ENCODE results near the gene ZNFX1. TPM values are rescaled to one million over a fixed set of nuclear protein-coding genes. Genes with fewer than 3 reads are reported as not detected.

The ZNFX1 gene
- total RNA-seq, 1 experiment from 2014 or later: 13.3 TPM

DNA sequence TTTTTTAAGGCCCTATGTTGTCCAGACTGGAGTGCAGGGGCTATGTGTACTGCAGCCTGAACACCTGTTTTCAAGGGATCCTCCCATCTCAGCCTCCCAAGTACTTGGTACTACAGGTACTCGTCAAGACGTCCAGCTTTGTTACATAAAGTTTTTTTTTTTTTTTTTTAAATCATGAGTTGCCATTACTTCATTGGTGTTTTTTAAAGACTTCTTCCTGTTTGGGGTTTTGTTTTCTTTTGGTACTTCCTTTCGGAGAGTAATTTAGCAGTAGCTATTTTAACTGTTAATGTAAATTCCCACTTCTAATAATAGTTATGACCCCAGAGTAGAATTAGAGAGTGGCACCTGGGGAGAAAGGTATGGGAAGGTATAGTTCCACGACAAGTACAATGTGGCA is 10.5 kb downstream of the ZNFX1 start:
- in situ Hi-C loops (cut with HindIII; ENCODE audit: low pct_unique_long_range_greater_than_20kb, low sequenced_read_pairs): no loop called here
- no peak for DNase-seq (ENCODE audit: low read depth)

- in situ Hi-C loops (cut with HindIII; ENCODE audit: low pct_unique_long_range_greater_than_20kb, low sequenced_read_pairs): no loop called here
- no peak for DNase-seq (ENCODE audit: low read depth)
Observed at GRCh38 chr20:49262444-49262843, 15.4 kb downstream of the ZNFX1 start.

DNA sequence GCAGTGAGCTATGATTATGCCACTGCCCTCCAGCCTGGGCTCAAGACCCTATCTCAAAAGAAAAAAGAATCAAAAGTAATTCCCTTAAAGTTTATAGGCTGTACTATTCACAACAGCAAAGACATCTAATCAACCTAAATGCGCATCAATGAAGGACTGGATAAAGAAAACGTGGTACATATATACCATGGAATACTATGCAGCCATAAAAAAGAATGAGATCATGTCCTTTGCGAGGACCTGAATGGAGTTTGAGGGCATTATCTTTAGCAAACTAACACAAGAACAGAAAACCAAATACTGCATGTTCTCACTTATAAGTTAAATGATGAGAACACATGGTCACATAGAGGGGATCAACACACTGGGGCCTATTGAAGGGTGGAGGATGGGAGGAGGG is 16.7 kb downstream of the ZNFX1 start:
- no peak for DNase-seq (ENCODE audit: low read depth)
- in situ Hi-C loops (cut with HindIII; ENCODE audit: low pct_unique_long_range_greater_than_20kb, low sequenced_read_pairs): no loop called here

- no peak for DNase-seq (ENCODE audit: low read depth)
- in situ Hi-C loops (cut with HindIII; ENCODE audit: low pct_unique_long_range_greater_than_20kb, low sequenced_read_pairs): no loop called here
Observed at GRCh38 chr20:49260218-49260617, 17.6 kb downstream of the ZNFX1 start.

GRCh38 chr20:49259799-49260198 is 18.1 kb downstream of the ZNFX1 start:
- in situ Hi-C loops (cut with HindIII; ENCODE audit: low pct_unique_long_range_greater_than_20kb, low sequenced_read_pairs): no loop called here
- no peak for DNase-seq (ENCODE audit: low read depth)

DNA sequence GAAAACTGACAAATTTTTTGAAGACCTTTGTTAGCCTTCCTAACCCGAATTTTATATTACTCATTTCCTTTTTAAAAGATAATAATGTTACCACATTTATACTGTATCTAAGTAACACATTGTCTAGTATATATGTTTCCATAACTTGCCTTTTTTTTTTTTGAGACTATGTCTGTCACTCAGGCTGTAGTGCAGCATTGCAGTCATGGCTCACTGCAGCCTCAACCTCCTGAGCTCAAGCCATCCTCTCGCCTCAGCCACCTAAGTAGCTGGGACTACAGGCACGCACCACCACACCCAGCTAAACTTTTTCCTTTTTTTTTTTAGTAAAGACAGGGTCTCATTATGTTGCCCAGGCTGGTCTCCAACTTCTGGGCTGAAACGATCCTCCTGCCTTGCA is 18.6 kb downstream of the ZNFX1 start:
- no peak for DNase-seq (ENCODE audit: low read depth)
- in situ Hi-C loops (cut with HindIII; ENCODE audit: low pct_unique_long_range_greater_than_20kb, low sequenced_read_pairs): no loop called here

- no peak for DNase-seq (ENCODE audit: low read depth)
- in situ Hi-C loops (cut with HindIII; ENCODE audit: low pct_unique_long_range_greater_than_20kb, low sequenced_read_pairs): no loop called here
Observed at GRCh38 chr20:49256261-49256660, 21.6 kb downstream of the ZNFX1 start.

GRCh38 chr20:49252556-49253350 is 25.1 kb downstream of the ZNFX1 start:
- in situ Hi-C loops (cut with HindIII; ENCODE audit: low pct_unique_long_range_greater_than_20kb, low sequenced_read_pairs): no loop called here

GRCh38 chr20:49248879-49249665 is 28.8 kb downstream of the ZNFX1 start:
- in situ Hi-C loops (cut with HindIII; ENCODE audit: low pct_unique_long_range_greater_than_20kb, low sequenced_read_pairs): no loop called here

More at GRCh38 chr20:49252556-49253350, 25.1 kb downstream of the ZNFX1 start:
- DNase-seq (ENCODE audit: low read depth): no peak

GRCh38 chr20:49248301-49248700 is 29.6 kb downstream of the ZNFX1 start:
- in situ Hi-C loops (cut with HindIII; ENCODE audit: low pct_unique_long_range_greater_than_20kb, low sequenced_read_pairs): no loop called here
- DNase-seq (ENCODE audit: low read depth): no peak

More at GRCh38 chr20:49248879-49249665, 28.8 kb downstream of the ZNFX1 start:
- no peak for DNase-seq (ENCODE audit: low read depth)

- in situ Hi-C loops (cut with HindIII; ENCODE audit: low pct_unique_long_range_greater_than_20kb, low sequenced_read_pairs): no loop called here
Observed at GRCh38 chr20:49247792-49248191, 30.1 kb downstream of the ZNFX1 start.

GRCh38 chr20:49247169-49247723 is 30.6 kb downstream of the ZNFX1 start:
- DNase-seq (ENCODE audit: low read depth): no peak
- in situ Hi-C loops (cut with HindIII; ENCODE audit: low pct_unique_long_range_greater_than_20kb, low sequenced_read_pairs): no loop called here

More at GRCh38 chr20:49247792-49248191, 30.1 kb downstream of the ZNFX1 start:
- DNase-seq (ENCODE audit: low read depth): no peak

- DNase-seq (ENCODE audit: low read depth): peak; percentile 50
- in situ Hi-C loops (cut with HindIII; ENCODE audit: low pct_unique_long_range_greater_than_20kb, low sequenced_read_pairs): no loop called here
Observed at GRCh38 chr20:49245921-49246740, 31.7 kb downstream of the ZNFX1 start.

DNA sequence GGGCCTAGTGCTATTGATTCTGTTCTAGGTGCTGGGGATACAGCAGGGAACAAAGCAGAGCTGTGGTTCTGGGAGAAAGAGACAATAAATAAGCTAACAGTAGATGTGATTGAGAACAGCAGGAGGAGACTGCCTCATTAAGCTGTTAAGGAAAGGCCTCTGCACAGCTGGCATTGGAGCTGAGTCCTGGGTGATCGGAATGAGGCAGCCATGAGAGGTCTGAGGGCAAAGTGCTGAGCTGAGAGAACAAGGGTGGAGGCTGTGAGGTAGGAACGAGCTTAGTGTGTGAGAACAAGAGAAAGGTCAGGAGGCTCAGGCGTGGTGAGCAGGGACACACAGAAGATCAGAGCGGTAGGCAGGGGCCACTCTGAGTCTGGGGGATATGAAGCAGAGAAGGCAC is 40.3 kb downstream of the ZNFX1 start:
- in situ Hi-C loops (cut with HindIII; ENCODE audit: low pct_unique_long_range_greater_than_20kb, low sequenced_read_pairs): no loop called here
- DNase-seq (ENCODE audit: low read depth): no peak

GRCh38 chr20:49236301-49236700 is 41.6 kb downstream of the ZNFX1 start:
- no peak for DNase-seq (ENCODE audit: low read depth)
- in situ Hi-C loops (cut with HindIII; ENCODE audit: low pct_unique_long_range_greater_than_20kb, low sequenced_read_pairs): no loop called here

DNA sequence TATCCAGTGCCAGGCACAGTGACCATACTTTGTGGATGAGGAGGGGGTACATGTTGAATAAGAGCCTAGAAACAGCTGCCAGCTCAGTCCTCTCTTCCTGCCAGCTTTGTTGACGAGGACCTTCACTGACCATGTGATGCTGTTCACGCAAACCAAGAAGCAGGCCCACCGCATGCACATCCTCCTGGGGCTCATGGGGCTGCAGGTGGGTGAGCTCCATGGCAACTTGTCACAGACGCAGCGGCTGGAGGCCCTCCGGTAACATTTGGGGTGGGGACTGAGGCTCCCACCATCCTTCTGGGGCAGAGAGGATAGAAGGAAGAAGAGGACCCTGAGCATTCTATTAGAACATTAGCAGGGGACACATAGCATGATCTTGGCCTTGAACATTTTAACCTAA is 43.0 kb downstream of the ZNFX1 start:
- in situ Hi-C loops (cut with HindIII; ENCODE audit: low pct_unique_long_range_greater_than_20kb, low sequenced_read_pairs): no loop called here
- DNase-seq (ENCODE audit: low read depth): no peak

DNA sequence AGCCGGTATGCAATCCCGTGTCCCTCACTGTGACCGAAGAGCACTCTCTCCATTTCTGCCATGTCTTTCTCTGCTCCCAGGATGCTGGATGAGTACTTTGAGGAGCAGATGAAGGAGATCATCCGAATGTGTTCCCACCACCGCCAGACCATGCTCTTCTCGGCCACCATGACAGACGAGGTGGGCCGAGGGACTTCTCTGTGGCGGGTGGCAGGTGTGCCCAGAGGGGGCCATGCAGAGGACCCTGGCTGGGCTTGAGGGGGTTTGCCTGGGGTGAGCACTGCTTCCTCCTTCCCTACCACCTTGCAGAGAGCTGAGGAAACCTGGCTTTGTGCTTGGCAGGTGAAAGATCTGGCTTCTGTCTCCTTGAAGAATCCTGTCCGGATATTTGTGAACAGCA is 44.6 kb downstream of the ZNFX1 start:
- in situ Hi-C loops (cut with HindIII; ENCODE audit: low pct_unique_long_range_greater_than_20kb, low sequenced_read_pairs): no loop called here
- no peak for DNase-seq (ENCODE audit: low read depth)

GRCh38 chr20:49231471-49231870 is 46.4 kb downstream of the ZNFX1 start:
- no peak for DNase-seq (ENCODE audit: low read depth)
- in situ Hi-C loops (cut with HindIII; ENCODE audit: low pct_unique_long_range_greater_than_20kb, low sequenced_read_pairs): no loop called here

Measured in Caki2 (cell line).